ENCODE measurements around the gene PZP. TPM values are rescaled to one million over a fixed set of nuclear protein-coding genes. Genes with fewer than 3 reads are reported as not detected.

Gene PZP
- total and polyA plus RNA-seq, 2 experiments from 2014 or later = 0.92 TPM; not detected in 1

- Mint-ChIP-seq H3K27ac (no peak overlapping the region), H3K36me3 (ENCODE audit: low read depth) (peaks cover 13% of the 10 kb centered on the region), H3K4me3 (no peak overlapping the region), H3K27me3 (ENCODE audit: insufficient read depth, low read depth, poor library complexity) (peaks cover 3% of the 10 kb centered on the region), H3K4me1 (no peaks in the 10 kb centered on the region), H3K9me3 (peaks cover 21% of the 10 kb centered on the region)
- H3K9me2 ChIP-seq (ENCODE audit: insufficient read depth) = no peaks in the 10 kb centered on the region; the same call in 1 of the 2 replicates
- H3K4me3 ChIP-seq = no peak overlapping the region
- no peak for ATAC-seq
- H3K4me2 ChIP-seq = no peak overlapping the region
- no peaks in the 10 kb centered on the region for H3F3A ChIP-seq (replicated peaks; ENCODE audit: low read depth)
- H2AFZ ChIP-seq = no peak overlapping the region
- no peak for TF ChIP-seq EZH2phosphoT487 (IDR thresholded peaks at IDR 0.05; ENCODE audit: unreplicated experiment)
- TF ChIP-seq, protein P1, sequence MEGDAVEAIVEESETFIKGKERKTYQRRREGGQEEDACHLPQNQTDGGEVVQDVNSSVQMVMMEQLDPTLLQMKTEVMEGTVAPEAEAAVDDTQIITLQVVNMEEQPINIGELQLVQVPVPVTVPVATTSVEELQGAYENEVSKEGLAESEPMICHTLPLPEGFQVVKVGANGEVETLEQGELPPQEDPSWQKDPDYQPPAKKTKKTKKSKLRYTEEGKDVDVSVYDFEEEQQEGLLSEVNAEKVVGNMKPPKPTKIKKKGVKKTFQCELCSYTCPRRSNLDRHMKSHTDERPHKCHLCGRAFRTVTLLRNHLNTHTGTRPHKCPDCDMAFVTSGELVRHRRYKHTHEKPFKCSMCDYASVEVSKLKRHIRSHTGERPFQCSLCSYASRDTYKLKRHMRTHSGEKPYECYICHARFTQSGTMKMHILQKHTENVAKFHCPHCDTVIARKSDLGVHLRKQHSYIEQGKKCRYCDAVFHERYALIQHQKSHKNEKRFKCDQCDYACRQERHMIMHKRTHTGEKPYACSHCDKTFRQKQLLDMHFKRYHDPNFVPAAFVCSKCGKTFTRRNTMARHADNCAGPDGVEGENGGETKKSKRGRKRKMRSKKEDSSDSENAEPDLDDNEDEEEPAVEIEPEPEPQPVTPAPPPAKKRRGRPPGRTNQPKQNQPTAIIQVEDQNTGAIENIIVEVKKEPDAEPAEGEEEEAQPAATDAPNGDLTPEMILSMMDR (conservative IDR thresholded peaks at IDR 0.05; ENCODE audit: low read depth in 2 of 2) = no peak
- no peak for TF ChIP-seq STAT1 (IDR thresholded peaks at IDR 0.05; ENCODE audit: unreplicated experiment)
- TF ChIP-seq ETS1 (IDR thresholded peaks at IDR 0.05) = no peak
- TF ChIP-seq POLR2AphosphoS5 (IDR thresholded peaks at IDR 0.05; ENCODE audit: low read depth) = no peak
- TF ChIP-seq JUNB (IDR thresholded peaks at IDR 0.05; ENCODE audit: unreplicated experiment) = no peak
- TF ChIP-seq CREB1 (CRISPR knock-in tag; IDR thresholded peaks at IDR 0.05; ENCODE audit: low read depth) = no peak
- TF ChIP-seq ZNF331 (CRISPR knock-in tag; IDR thresholded peaks at IDR 0.05; ENCODE audit: low read depth) = no peak
- no peak for TF ChIP-seq ZNF114 (CRISPR knock-in tag; IDR thresholded peaks at IDR 0.05)
- no peak for TF ChIP-seq NANOG (IDR thresholded peaks at IDR 0.05; ENCODE audit: borderline replicate concordance)
- H4K20me1 ChIP-seq (replicated peaks; ENCODE audit: insufficient read depth) = no peaks in the 10 kb centered on the region
- no peaks in the 10 kb centered on the region for H3K79me2 ChIP-seq (replicated peaks; ENCODE audit: insufficient read depth)
- H3K4me1 ChIP-seq (ENCODE audit: insufficient read depth) = no peaks in the 10 kb centered on the region
- no peaks in the 10 kb centered on the region; the same call in 1 of the 2 replicates for H3K36me3 ChIP-seq (ENCODE audit: insufficient read depth)
- H3K27ac ChIP-seq (ENCODE audit: low read depth) = no peak overlapping the region
- H3K27me3 ChIP-seq (ENCODE audit: insufficient read depth) = no peaks in the 10 kb centered on the region
- no peak for DNase-seq (ENCODE audit: low spot score)
Observed at GRCh38 chr12:9148926-9149325, 59.3 kb downstream of the PZP start.

DNA sequence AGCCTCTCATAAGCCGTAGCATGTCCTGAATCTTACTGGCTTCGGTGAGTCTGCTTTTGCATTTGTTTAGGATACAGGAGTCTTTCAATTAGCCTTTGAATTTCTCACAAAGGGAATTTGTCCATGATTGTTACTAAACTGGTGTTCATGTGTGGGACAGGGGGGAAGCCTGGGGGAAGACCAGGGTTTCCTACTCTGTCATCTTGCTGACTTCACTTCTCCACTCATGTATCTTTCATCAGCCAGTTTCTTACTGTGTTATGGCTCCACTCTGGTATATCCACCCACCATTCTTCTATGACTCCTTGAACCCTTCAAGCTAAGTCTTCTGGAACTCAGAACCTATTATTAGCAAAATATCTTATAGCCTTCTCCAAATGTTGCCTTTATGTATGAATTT lies 60.7 kb downstream of the PZP start:
- Histone ChIP-seq H3K79me2 (replicated peaks; ENCODE audit: insufficient read depth) (no peaks in the 10 kb centered on the region), H3K4me1 (ENCODE audit: insufficient read depth) (no peaks in the 10 kb centered on the region), H4K20me1 (replicated peaks; ENCODE audit: insufficient read depth) (no peaks in the 10 kb centered on the region), H2AFZ (no peak overlapping the region), H3K36me3 (ENCODE audit: insufficient read depth) (no peaks in the 10 kb centered on the region; the same call in 1 of the 2 replicates), H3K9me2 (ENCODE audit: insufficient read depth) (no peaks in the 10 kb centered on the region), H3K27me3 (ENCODE audit: insufficient read depth) (no peaks in the 10 kb centered on the region), H3K4me2 (no peak overlapping the region), H3K4me3 (no peak overlapping the region), H3K27ac (ENCODE audit: low read depth) (no peak overlapping the region), H3F3A (replicated peaks; ENCODE audit: low read depth) (no peaks in the 10 kb centered on the region)
- no peaks in the 10 kb centered on the region for H3K4me1 Mint-ChIP-seq
- peaks cover 25% of the 10 kb centered on the region for H3K36me3 Mint-ChIP-seq (ENCODE audit: low read depth)
- no peak for DNase-seq (ENCODE audit: low spot score)
- peaks cover 6% of the 10 kb centered on the region for H3K27me3 Mint-ChIP-seq (ENCODE audit: insufficient read depth, low read depth, poor library complexity)
- no peak overlapping the region for H3K4me3 Mint-ChIP-seq
- H3K9me3 Mint-ChIP-seq = peaks cover 36% of the 10 kb centered on the region
- ATAC-seq = no peak
- H3K27ac Mint-ChIP-seq = no peak overlapping the region
- TF ChIP-seq ZNF331 (CRISPR knock-in tag; IDR thresholded peaks at IDR 0.05; ENCODE audit: low read depth) = no peak
- no peak for TF ChIP-seq JUNB (IDR thresholded peaks at IDR 0.05; ENCODE audit: unreplicated experiment)
- no peak for TF ChIP-seq EZH2phosphoT487 (IDR thresholded peaks at IDR 0.05; ENCODE audit: unreplicated experiment)
- no peak for TF ChIP-seq EZH2 (IDR thresholded peaks at IDR 0.05; ENCODE audit: low read depth, unreplicated experiment)
- TF ChIP-seq, protein P2, sequence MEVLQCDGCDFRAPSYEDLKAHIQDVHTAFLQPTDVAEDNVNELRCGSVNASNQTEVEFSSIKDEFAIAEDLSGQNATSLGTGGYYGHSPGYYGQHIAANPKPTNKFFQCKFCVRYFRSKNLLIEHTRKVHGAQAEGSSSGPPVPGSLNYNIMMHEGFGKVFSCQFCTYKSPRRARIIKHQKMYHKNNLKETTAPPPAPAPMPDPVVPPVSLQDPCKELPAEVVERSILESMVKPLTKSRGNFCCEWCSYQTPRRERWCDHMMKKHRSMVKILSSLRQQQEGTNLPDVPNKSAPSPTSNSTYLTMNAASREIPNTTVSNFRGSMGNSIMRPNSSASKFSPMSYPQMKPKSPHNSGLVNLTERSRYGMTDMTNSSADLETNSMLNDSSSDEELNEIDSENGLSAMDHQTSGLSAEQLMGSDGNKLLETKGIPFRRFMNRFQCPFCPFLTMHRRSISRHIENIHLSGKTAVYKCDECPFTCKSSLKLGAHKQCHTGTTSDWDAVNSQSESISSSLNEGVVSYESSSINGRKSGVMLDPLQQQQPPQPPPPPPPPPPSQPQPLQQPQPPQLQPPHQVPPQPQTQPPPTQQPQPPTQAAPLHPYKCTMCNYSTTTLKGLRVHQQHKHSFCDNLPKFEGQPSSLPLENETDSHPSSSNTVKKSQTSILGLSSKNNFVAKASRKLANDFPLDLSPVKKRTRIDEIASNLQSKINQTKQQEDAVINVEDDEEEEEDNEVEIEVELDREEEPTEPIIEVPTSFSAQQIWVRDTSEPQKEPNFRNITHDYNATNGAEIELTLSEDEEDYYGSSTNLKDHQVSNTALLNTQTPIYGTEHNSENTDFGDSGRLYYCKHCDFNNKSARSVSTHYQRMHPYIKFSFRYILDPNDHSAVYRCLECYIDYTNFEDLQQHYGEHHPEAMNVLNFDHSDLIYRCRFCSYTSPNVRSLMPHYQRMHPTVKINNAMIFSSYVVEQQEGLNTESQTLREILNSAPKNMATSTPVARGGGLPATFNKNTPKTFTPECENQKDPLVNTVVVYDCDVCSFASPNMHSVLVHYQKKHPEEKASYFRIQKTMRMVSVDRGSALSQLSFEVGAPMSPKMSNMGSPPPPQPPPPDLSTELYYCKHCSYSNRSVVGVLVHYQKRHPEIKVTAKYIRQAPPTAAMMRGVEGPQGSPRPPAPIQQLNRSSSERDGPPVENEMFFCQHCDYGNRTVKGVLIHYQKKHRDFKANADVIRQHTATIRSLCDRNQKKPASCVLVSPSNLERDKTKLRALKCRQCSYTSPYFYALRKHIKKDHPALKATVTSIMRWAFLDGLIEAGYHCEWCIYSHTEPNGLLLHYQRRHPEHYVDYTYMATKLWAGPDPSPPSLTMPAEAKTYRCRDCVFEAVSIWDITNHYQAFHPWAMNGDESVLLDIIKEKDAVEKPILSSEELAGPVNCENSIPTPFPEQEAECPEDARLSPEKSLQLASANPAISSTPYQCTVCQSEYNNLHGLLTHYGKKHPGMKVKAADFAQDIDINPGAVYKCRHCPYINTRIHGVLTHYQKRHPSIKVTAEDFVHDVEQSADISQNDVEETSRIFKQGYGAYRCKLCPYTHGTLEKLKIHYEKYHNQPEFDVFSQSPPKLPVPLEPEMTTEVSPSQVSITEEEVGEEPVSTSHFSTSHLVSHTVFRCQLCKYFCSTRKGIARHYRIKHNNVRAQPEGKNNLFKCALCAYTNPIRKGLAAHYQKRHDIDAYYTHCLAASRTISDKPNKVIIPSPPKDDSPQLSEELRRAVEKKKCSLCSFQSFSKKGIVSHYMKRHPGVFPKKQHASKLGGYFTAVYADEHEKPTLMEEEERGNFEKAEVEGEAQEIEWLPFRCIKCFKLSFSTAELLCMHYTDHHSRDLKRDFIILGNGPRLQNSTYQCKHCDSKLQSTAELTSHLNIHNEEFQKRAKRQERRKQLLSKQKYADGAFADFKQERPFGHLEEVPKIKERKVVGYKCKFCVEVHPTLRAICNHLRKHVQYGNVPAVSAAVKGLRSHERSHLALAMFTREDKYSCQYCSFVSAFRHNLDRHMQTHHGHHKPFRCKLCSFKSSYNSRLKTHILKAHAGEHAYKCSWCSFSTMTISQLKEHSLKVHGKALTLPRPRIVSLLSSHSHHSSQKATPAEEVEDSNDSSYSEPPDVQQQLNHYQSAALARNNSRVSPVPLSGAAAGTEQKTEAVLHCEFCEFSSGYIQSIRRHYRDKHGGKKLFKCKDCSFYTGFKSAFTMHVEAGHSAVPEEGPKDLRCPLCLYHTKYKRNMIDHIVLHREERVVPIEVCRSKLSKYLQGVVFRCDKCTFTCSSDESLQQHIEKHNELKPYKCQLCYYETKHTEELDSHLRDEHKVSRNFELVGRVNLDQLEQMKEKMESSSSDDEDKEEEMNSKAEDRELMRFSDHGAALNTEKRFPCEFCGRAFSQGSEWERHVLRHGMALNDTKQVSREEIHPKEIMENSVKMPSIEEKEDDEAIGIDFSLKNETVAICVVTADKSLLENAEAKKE (CRISPR knock-in tag; IDR thresholded peaks at IDR 0.05) = no peak
- TF ChIP-seq POLR2AphosphoS5 (IDR thresholded peaks at IDR 0.05; ENCODE audit: low read depth) = no peak
- no peak for TF ChIP-seq NANOG (IDR thresholded peaks at IDR 0.05; ENCODE audit: borderline replicate concordance)
- no peak for TF ChIP-seq CREB1 (CRISPR knock-in tag; IDR thresholded peaks at IDR 0.05; ENCODE audit: low read depth)
- TF ChIP-seq STAT1 (IDR thresholded peaks at IDR 0.05; ENCODE audit: unreplicated experiment) = no peak

All from GM23338 (cell line).